Measurements from ENCODE around the gene PHETA2.
"Not testable (repeated sequence)": the region's sequence is repeated elsewhere in the genome, so short reads cannot be mapped to it uniquely, and the experiment has no call there.

PHETA2 gene

GRCh38 chr22:42069801-42070516 lies 4.1 kb upstream of the PHETA2 start:
- no peak for DNase-seq (ENCODE audit: low read depth in 2 of 2)

- peak; percentile 88 for DNase-seq (ENCODE audit: low read depth in 2 of 2)
These were observed 3.3 kb upstream of the PHETA2 start, which contains the start of gene NAGA for GRCh38 chr22:42070517-42071422. NAGA (minus strand) TSS chr22:42070812; CDS start chr22:42070297, 515 bp downstream.

- not testable (repeated sequence) for DNase-seq (ENCODE audit: low read depth in 2 of 2)
These were observed 2.5 kb upstream of the PHETA2 start for GRCh38 chr22:42071508-42071907.

DNA sequence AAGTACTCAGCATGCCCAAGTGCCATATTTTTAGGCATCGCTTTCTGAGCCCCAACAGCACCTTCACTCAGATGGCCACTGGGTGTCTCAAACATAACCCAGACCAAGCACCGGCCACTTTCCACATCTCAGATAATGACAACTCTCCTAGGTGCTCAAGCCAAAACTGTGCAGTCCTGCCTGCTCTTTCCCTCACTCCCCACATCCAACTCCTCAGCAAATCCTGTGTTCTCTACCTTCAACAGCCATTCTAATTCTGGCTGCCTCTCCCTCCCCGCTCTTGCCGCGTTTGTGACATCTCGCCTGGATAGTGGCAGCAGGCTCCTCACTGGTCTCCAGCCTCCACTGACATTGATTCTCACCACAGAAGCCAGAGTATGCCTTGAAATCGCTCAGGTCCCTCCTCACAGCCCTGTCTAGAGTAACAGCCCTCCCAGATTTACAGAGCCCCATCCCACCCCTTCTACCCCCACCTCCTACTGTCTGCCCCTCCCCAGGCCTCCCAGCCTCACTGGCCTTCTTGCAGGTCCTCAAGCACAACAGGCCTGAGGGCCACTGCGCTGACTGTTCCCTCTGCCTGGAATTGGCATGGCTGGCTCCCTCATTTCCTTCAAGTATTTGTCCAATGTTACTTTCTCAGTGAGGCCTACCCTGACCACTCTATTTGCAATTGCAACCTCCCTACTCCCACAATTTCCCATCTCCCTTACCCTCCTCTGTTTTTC lies 1.3 kb upstream of the PHETA2 start:
- no peak for DNase-seq (ENCODE audit: low read depth in 2 of 2)

- no peak for DNase-seq (ENCODE audit: low read depth in 2 of 2)
These were observed 417 bp upstream of the PHETA2 start for GRCh38 chr22:42073621-42074041.

GRCh38 chr22:42074846-42075676 lies 1.0 kb downstream of the PHETA2 start:
- DNase-seq (ENCODE audit: low read depth in 2 of 2): no peak

- no peak for DNase-seq (ENCODE audit: low read depth in 2 of 2)
These were observed 2.9 kb downstream of the PHETA2 start for GRCh38 chr22:42076764-42077485.

DNA sequence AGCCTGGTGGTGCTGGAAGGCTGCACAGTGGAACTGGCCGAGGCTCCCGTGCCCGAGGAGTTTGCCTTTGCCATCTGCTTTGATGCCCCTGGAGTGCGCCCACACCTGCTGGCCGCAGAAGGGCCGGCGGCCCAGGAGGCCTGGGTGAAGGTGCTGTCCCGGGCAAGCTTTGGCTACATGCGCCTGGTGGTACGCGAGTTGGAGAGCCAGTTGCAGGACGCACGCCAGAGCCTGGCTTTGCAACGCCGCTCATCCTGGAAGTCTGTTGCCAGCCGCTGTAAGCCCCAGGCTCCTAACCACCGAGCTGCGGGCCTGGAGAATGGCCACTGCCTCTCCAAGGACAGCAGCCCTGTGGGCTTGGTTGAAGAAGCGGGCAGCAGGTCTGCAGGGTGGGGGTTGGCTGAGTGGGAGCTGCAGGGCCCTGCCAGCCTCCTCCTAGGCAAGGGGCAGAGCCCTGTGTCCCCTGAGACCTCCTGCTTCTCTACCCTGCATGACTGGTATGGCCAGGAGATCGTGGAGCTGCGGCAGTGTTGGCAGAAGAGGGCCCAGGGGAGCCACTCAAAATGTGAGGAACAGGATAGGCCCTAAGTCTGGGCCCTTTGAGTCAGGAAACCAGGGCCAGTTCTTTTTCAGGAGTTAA lies 3.6 kb downstream of the PHETA2 start:
- DNase-seq (ENCODE audit: low read depth in 2 of 2): no peak

- DNase-seq (ENCODE audit: low read depth in 2 of 2): no peak
These were observed 4.6 kb downstream of the PHETA2 start for GRCh38 chr22:42078469-42079318.

DNA sequence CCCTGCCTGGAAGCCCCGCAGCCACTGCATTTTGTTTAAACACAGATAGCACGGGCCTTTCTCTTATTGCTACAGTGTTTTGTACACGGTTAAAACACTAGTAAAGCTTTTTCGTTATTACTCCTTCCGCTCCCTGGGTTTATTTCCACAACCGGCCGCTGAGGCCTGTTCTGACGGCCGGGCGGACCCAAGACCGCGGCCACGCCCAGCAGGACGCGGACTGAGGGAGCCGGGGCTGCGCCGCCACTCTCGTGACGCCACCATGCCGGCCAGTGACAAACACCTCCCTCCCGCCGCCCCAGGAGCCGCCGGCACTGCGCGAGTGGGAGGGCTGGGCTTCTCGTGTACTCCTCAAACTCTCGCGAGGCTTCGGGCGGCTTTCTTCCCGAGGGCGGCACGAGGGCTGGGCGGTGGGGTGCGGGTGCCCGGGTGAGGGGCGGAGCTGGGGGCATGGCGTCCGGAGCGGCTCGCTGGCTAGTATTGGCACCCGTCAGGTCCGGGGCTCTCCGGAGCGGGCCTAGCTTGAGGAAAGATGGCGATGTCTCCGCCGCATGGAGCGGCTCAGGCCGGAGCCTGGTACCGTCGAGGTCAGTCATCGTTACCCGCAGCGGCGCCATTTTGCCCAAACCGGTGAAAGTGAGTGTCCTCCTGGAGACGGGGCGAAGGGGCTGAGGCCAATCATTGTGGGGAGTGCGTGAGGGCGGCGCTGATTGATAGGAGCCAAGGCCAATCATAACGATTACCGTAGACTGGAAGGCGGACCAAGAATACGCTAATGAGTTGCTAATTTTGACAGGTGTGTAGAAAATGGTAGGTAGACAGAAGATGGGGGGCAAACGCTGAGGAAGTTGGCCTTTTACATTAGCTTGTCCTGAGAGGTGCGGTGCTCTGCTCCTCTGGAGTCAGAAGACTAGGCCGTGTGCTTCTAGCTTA lies 5.5 kb downstream of the PHETA2 start, which contains the start of gene SMDT1:
Gene SMDT1 (plus strand): TSS at position 382 of the 933 bp plus-strand sequence. CDS start 69 bp downstream, at position 451.
- DNase-seq (ENCODE audit: low read depth in 2 of 2): peak; percentile 97

DNA sequence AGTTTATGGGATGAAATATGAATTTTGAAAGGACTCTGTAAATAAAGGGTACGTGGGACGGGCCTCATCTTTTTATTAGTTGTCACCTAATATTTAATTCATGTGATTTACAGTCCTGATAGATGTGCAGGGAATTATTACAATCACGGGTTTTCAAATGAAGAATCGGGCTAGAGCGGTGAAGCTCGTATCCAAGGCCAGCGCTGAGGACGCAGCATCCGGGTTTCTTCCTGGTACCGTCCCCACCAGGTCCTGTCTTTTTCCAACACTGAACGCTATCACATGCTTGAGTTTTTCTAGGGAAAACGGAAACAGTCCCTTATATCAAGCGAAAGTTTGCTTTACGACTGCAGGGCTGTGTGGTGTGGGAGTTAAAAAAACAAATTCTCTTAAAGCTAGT lies 6.2 kb downstream of the PHETA2 start:
- DNase-seq (ENCODE audit: low read depth in 2 of 2): no peak

- DNase-seq (ENCODE audit: low read depth in 2 of 2): no peak
These were observed 9.1 kb downstream of the PHETA2 start for GRCh38 chr22:42083119-42083518.

DNA sequence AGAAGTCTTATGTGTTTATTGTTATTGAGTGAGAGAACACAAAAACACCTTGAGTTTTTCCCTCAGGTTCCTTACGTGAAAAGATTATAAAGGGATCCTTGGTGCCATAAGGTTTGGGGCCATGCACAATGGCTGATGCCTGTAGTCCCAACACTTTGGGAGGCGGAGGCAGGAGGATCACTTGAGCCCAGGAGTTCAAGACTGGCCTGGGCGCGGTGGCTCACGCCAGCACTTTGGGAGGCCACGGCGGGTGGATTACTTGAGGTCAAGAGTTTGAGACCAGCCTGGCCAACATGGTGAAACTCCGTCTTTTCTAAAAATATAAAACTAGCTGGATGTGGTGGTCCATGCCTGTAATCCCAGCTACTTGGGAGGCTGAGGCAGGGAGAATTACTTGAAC lies 10.8 kb downstream of the PHETA2 start:
- no peak for DNase-seq (ENCODE audit: low read depth in 2 of 2)

DNA sequence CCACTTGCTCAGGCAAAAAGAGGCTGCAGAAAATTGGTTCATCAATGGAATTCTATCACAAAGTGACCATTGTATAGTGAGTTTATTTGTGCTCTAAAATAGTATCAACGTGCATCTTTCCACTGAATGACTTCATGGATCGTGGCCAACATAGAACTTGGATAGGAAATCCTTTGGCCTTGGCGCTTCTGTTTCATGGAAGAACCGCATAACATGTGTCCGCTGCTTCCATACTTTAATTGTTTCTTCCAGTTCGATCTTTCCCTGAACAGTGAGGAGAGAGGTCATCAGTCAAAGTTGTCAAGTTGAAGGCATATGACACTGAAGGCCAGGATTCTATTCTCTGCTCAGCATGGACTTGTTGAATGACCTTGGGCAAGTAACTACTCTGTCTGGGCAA lies 12.0 kb downstream of the PHETA2 start:
- DNase-seq (ENCODE audit: low read depth in 2 of 2): no peak

DNA sequence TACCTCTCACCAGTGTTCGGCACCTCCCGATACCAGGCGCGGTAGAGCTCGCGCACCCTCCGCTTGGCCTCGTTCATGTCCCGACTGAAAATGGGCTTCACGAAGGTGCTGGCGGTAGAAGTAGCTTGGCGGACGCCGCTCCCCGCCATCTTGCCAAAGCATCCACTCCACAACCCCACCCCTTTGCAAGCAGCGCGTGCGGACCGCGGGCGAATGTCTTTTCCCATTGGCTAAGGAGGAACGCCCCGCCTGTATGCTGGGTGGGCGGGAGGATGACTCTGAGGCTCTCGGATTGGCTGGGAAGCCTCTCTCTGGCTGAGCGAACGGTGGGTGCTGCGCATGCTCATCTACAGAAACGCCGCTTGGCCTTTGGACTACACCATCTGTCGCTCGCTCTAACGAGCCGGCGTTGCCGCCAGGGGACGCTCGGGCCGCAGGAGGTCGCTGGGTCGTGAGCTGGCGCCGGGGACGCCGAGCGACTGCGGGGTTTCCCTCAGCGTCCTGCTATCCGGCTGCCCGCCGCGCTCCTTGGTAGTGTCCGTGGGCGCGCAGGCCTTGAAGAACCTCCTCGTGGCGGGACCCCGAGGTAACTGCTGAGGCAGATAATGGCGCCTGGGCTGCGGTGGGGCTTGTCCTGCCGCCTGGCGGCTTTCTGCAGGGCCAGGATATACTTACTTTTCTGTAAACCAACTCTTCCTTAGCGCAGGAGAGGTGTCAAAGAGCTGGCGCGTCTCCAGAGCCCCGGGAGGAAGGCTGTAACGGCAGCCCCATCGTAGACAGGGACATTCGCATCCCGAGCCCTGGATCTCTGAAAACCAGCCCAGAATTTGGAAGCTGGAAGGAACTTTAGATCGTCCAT lies 16.8 kb downstream of the PHETA2 start, which contains the start of gene NDUFA6:
Gene NDUFA6 (minus strand): TSS at position 177 of the 859 bp plus-strand sequence. CDS start 28 bp downstream, at position 149.
- peak; percentile 99 for DNase-seq (ENCODE audit: low read depth in 2 of 2)

- no peak for DNase-seq (ENCODE audit: low read depth in 2 of 2)
These were observed 17.4 kb downstream of the PHETA2 start for GRCh38 chr22:42091455-42091782.

DNA sequence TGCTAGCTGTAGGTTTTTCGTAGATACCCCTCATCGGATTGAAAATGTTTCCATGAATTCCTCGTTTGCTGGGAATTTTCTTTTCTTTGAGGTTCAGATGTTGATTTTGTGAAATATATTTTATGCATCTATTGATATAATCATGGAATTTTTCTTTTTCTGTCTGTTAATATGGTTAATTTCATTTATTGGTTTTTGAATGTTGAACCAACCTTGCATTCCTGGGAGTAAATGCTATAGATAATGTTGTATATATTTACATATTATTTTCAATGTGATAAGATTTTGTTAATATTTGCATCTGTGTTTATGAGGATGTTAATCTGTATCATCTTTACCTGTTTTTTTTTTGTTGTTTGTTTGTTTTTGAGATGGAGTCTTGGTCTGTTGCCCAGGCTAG lies 27.2 kb downstream of the PHETA2 start:
- DNase-seq (ENCODE audit: low read depth in 2 of 2): no peak
